HG02852 (cell line): ENCODE data around the gene LCN9.

Experiments
- ATAC-seq: cut with Tn5 transposase; IDR thresholded peaks from one replicate; pipeline ENCODE4 v1.9.1; 2021; ENCODE audit warnings: mild to moderate bottlenecking, moderate library complexity; ENCODE audit not compliant: unreplicated experiment

Gene LCN9

GRCh38 chr9:135696446-135696845 lies 33.3 kb downstream of the LCN9 start:
- no peak for ATAC-seq

GRCh38 chr9:135697226-135697625 lies 34.1 kb downstream of the LCN9 start:
- ATAC-seq: no peak

DNA sequence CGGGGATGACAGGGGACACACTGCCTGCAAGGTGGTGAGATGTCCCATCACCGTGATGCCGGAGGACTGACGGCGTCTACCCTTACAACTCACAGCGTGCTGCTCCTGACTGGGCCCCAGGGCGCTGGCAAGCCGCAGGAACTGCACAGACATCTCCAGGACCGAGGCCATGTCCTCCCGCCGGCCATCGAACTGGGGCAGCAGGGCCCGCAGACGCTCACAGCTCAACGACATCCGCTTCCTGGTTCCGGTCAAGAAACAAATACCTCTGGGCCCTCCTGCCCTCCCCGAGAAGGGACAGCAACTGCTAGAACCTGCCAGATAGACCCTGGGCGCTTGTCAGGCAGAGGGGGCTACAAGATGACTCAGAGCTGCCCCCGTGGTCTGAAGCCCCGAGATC lies 35.1 kb downstream of the LCN9 start:
- ATAC-seq: no peak

GRCh38 chr9:135698767-135699166 lies 35.7 kb downstream of the LCN9 start:
- no peak for ATAC-seq

- no peak for ATAC-seq
Measured at GRCh38 chr9:135699440-135699839, 36.3 kb downstream of the LCN9 start, which contains the start of gene SOHLH1. Gene SOHLH1 (minus strand): TSS chr9:135699481. CDS start chr9:135699467, 14 bp downstream.

DNA sequence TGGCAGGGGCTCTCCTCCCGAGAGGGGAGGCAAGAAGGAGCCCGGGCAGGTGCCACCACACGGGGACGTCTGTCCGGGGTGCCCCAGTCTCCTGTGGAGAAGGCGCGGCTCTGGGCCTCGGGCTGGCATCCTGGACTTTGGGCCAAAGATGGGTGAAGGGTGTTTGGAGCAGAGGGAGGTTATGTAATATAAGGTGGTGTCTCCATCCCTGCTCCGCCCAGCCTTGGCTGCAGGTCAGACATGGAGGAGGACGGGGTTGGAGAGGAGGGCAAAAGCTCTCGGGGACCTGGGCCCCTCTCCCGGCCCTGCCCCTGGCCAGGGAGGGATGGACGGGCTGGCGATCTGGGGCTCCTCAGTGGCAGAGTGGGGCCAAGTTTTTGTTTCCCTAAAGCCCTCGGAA lies 37.4 kb downstream of the LCN9 start:
- ATAC-seq: no peak

GRCh38 chr9:135701067-135701958 lies 38.2 kb downstream of the LCN9 start:
- ATAC-seq: no peak

DNA sequence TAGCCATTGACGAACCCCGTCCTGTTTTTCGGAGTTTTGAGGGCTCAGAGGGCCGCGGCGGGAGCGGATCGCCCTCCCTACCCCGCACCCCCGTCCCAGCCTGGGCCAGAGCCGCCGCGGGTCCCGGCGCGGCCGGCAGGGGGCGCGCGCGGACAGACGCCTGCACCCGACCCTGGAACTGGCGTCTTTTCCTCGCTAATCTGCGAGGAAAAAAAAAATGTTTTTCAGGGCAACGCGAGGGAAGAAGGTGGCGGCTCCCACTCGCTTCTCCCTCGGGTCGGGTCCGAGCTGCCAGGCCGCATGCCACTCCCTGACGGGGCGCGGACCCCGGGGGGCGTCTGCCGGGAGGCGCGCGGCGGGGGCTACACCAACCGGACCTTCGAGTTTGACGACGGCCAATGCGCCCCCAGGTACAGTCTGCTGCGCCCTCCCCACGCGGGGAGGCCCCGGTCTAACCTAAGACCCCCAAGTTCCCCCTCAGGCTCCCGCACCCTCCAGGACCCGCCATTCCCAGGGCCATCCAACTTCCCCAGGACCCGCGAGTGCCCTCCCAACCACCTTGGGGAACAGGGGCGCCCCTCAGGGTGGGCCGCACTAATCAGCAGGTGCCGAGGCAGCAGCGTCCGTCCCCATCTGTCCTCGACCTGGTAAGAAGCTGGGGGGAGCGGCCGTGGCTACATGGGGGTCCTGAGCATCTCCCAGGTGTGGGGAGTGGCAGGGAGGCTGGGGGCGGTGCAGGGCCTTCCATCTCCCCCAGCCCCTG lies 39.0 kb downstream of the LCN9 start, which contains the start of gene KCNT1:
Gene KCNT1, plus strand, starts transcription at position 227 of the 763 bp plus-strand sequence. Its CDS starts 74 bp downstream, at position 301.
- ATAC-seq: no peak

- no peak for ATAC-seq
Measured at GRCh38 chr9:135703726-135704125, 40.6 kb downstream of the LCN9 start.

DNA sequence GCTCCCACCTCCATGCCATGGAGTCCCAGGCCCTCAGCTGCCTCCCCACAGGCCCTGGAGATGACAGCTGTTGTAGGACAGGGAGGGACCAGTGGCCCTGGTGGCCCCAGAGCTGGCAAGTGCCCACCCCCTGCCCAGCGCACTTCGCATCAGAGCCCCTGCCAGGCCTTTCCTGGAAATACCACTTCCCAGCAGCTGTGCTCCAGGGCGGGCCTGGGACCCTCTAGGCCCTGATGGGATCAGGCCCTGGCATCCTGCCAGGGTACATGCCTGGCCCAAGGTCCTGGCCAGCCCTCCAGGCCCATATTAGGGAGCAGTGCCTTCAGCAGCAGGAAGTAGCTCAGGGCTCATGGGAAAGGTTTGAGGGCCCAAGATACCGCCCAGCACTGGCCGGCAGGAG lies 41.4 kb downstream of the LCN9 start:
- ATAC-seq: no peak

DNA sequence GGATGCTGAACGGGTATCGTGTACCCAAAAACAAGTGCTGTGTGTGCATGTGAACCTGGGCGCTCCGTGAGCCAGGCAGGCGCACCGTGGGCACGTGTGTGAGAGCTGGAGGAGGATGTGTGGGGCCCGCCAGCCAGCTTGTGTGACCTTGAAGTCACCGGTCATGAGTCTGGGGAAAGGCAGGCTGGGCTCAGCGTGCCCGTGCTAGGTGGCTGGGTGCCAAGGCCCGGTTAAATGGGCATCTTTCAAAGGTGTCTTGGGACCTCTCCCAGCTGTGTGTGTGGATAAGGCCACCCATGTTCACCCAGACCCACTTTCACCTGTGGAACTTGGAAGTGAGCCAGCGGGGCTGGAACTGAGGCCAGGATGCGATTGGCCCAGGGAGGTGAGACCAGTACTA lies 42.3 kb downstream of the LCN9 start:
- ATAC-seq: no peak

DNA sequence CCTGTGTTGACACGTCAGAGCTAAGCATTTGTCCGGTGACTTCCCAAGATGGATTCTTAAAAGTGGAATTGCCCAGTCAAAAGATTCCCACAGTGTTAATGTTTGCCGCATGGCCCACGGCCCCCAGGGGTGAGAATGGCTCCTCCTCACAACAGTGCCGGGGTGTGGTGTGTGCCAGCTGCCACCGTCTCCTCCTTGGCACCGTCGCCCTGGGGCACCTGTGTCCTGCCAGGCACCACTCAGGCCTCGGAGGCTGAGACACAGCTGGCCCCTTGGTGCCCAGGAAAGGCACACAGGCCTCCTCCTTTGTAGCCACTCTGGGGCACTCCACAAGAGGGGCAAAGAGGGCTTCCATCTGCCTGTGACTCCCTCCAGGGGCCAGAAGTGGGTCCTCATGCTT lies 43.2 kb downstream of the LCN9 start:
- ATAC-seq: no peak

- ATAC-seq: no peak
Measured at GRCh38 chr9:135707252-135708138, 44.4 kb downstream of the LCN9 start.

GRCh38 chr9:135708164-135708563 lies 45.1 kb downstream of the LCN9 start:
- no peak for ATAC-seq

GRCh38 chr9:135711391-135711790 lies 48.3 kb downstream of the LCN9 start:
- no peak for ATAC-seq

DNA sequence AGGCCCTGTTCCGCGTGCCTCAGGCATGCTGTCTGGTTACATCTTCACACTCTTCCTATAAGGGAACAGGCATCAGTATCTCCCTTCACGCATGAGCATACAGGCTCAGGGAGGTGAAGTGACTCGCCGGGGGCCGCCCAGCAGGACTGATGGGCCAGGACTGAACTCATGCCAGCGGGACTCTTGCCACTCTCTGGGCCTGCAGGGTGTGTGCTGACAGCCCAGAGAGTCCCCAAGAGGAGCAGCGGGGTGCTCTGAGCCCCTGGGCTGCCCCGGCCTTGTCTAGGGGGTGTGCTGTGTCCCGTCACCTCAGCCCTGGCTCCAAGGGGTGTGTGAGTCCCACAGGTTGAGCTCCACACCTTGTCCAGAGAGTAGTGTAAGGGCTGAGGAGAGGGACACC lies 48.8 kb downstream of the LCN9 start:
- no peak for ATAC-seq

DNA sequence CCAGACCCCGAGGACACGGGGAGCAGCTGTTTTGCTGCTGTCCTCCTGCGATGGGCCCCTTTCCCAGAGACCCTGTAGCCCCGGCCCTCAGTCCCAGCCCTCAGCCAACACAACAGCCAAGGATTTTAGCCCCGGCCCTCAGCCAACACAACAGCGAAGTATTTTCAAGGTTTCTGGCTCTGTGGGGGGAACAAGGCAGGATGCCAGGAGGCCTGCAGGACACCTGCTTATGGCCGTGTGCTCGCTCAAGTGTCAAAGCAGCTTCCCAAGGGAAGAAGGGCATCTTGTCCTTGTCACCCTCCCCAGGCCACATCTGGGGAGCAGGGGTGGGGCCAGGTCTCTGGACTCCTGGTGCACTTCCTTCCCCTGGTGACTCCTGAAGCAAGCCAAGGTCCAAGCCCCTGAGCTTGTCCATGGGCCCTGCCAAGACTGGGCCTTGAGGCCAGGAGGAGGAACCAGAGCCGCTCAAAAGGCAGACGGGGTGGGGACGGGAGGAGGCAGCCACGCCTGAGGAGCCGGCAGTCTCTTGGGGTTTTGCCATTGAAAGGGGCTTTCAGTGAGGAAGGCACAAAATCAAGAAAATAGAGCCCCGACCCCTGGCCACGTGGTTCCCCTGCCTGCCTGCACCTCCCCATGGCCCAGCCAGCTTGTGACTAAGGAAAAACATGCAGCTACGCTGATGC lies 49.6 kb downstream of the LCN9 start:
- no peak for ATAC-seq

DNA sequence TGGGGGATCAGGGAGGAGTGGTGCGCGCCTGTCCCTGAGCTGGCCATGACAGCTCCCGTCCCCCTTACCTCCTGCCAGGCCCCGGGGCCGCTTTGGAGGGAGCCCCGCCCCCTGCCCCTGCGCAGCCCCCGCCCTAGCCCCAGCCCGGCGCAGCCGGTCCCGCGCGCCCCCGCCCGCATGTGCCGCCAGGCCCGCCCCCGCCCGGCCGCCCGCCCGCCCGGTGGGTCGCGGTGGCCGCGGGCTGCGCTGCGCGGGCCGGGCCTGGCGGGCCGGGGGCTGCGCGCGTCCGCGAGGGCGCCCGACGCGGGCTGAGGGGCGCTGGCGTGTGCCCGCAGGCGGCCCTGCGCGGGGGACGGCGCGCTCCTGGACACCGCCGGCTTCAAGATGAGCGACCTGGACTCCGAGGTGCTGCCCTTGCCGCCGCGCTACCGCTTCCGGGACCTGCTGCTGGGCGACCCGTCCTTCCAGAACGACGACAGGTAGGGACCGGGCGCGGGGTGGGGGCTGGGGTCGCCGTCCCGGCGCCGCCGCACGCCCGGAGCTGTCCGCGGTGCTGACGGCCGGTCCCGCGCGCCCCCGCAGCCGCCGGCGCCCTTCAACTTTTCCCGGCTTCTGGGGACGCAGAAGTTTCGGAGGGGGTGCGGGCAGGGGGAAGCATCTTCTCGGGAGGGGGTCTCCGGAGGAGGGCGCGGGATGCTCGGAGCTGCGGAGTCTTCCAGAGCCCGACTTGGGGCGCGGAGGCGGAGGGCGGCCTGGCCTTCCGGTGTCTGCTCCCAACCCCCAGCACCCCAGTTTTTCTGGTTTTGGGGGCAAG lies 51.3 kb downstream of the LCN9 start:
- ATAC-seq: no peak

GRCh38 chr9:135715056-135715595 lies 52.0 kb downstream of the LCN9 start:
- no peak for ATAC-seq
